ENCODE results near the gene PIH1D1. TPM values are rescaled to one million over a fixed set of nuclear protein-coding genes. Genes with fewer than 3 reads are reported as not detected.

Gene PIH1D1
- total and polyA plus RNA-seq, 2 donors (not counting 3 experiments of a cell fraction or from before 2014, with no cell fraction given), result 83.2 to 86.9 TPM

- H2AFZ ChIP-seq (ENCODE audit: low read depth, low read length), result no peak overlapping the region
- no peaks in the 10 kb centered on the region for H4K20me1 ChIP-seq (replicated peaks; ENCODE audit: control insufficient read depth, extremely low read depth, insufficient read depth, low read length)
- no peaks in the 10 kb centered on the region for H3K4me1 ChIP-seq (ENCODE audit: control insufficient read depth, extremely low read depth, insufficient read depth, low read length)
- dilution Hi-C loops (cut with MboI; ENCODE audit: extremely low pct_ligation_motif_present, low sequenced_read_pairs) (no loop called here), intact Hi-C loops (cut with micrococcal nuclease) (no loop called here)
- POLR2A ChIA-PET, result no interaction called here
- DNase-seq (ENCODE audit: low read depth, low spot score), result no peak
- H3K4me2 ChIP-seq (ENCODE audit: insufficient read depth, low read length), result no peak overlapping the region
- H3K79me2 ChIP-seq (ENCODE audit: control insufficient read depth, insufficient read depth, low read length), result no peaks in the 10 kb centered on the region
- BruUV-seq (replicated peaks), result no TSS peak
- TF ChIP-seq POLR2AphosphoS5 (IDR thresholded peaks at IDR 0.05; ENCODE audit: insufficient read depth, low read depth, low read length) (no peak), MAX (IDR thresholded peaks at IDR 0.05; ENCODE audit: insufficient read depth, insufficient read length) (no peak), POLR2A (IDR thresholded peaks at IDR 0.05; ENCODE audit: low read depth, low read length) (no peak), MYC (IDR thresholded peaks at IDR 0.05; ENCODE audit: low read depth, low read length) (no peak), EZH2 (IDR thresholded peaks at IDR 0.05; ENCODE audit: borderline replicate concordance, low read depth, low read length, severe bottlenecking) (no peak), FOS (IDR thresholded peaks at IDR 0.05; ENCODE audit: borderline replicate concordance, insufficient read depth, low read length) (no peak), JUN (IDR thresholded peaks at IDR 0.05; ENCODE audit: borderline replicate concordance, insufficient read depth, insufficient read length, low read depth) (no peak), GATA2 (IDR thresholded peaks at IDR 0.05; ENCODE audit: insufficient read depth, insufficient read length, low read depth, low read length) (no peak), CTCF (IDR thresholded peaks at IDR 0.05; ENCODE audit: extremely low read depth in 1 of 2, insufficient read depth in 1 of 2, low read depth in 1 of 2, low read length in 2 of 2) (no peak)
- H3K36me3 ChIP-seq (ENCODE audit: control insufficient read depth in 2 of 2, extremely low read depth in 1 of 2, insufficient read depth in 2 of 2, low read length in 2 of 2), result no peaks in the 10 kb centered on the region
- no peaks in the 10 kb centered on the region for H3K27me3 ChIP-seq (ENCODE audit: control insufficient read depth in 2 of 2, insufficient read depth in 2 of 2, low read length in 2 of 2)
- H3K4me3 ChIP-seq (replicated peaks in 1 of 3; ENCODE audit: insufficient read depth in 1 of 3, low read depth in 1 of 3, low read length in 3 of 3), result no peak overlapping the region
- FAIRE-seq, result no peak
- no peaks in the 10 kb centered on the region for H3K9me3 ChIP-seq (replicated peaks; ENCODE audit: control insufficient read depth, insufficient read depth, low read length)
- no peak overlapping the region for H3K9ac ChIP-seq (replicated peaks; ENCODE audit: extremely low read depth, insufficient read depth, low read length)
- H3K9me1 ChIP-seq (replicated peaks; ENCODE audit: control insufficient read depth, extremely low read depth, insufficient read depth, low read length), result no peaks in the 10 kb centered on the region
- CTCF ChIA-PET, result no interaction called here
- H3K27ac ChIP-seq (ENCODE audit: insufficient read depth, low read depth, low read length), result no peak overlapping the region
These were observed 52.7 kb downstream of the PIH1D1 start for GRCh38 chr19:49398931-49399330.

Measured in endothelial cell of umbilical vein (primary cell).